A673 (cell line): Measurements from ENCODE around the gene CDKN1A. TPM values are rescaled to one million over a fixed set of nuclear protein-coding genes. Genes with fewer than 3 reads are reported as not detected.

Source experiments
- BruUV-seq: library from RNA; stranded (reverse); fragments of 400-500 nt; replicated peaks from 2 replicates; lab custom pipeline; 2021; lab: Mats Ljungman, UMichigan
- CTCF ChIA-PET: fragments of 300-600 bp; sonication (Branson Sonifier 250); formaldehyde crosslinking; loops from one replicate; lab custom pipeline; 2022; ENCODE audit warnings: antibody characterized with exemption; lab: Charles Lee
- POLR2A ChIA-PET: fragments of 300-600 bp; sonication (Branson Sonifier 250); formaldehyde crosslinking; loops from one replicate; lab custom pipeline; 2022; ENCODE audit warnings: antibody characterized with exemption; ENCODE audit not compliant: low non-redundant PET; lab: Charles Lee
- DNase-seq: peaks from one replicate; pipeline ENCODE4 v3.0.0-alpha.2; 2015; ENCODE audit warnings: low spot score
- H3K27ac ChIP-seq: fragments of 200-600 bp; sonication (generic); 2 replicates; pipeline ENCODE4 v1.5.1; 2016; ENCODE audit warnings: mixed run types, low read depth, mild to moderate bottlenecking, mixed read lengths, antibody characterized with exemption, low read length; ENCODE audit not compliant: poor library complexity, severe bottlenecking
- H3K27me3 ChIP-seq: fragments of 200-600 bp; sonication (generic); replicated peaks from 2 replicates; pipeline ENCODE4 v1.6.1; 2017; ENCODE audit warnings: mixed run types, low read depth, mild to moderate bottlenecking, mixed read lengths, antibody characterized with exemption, low read length; ENCODE audit not compliant: insufficient read depth, poor library complexity
- H3K36me3 ChIP-seq: fragments of 200-600 bp; sonication (generic); 2 replicates; pipeline ENCODE4 v1.6.1; 2016; ENCODE audit warnings: mixed run types, mild to moderate bottlenecking, mixed read lengths, antibody characterized with exemption, low read length; ENCODE audit not compliant: insufficient read depth, poor library complexity, severe bottlenecking
- H3K4me1 ChIP-seq: fragments of 200-600 bp; sonication (generic); 2 replicates; pipeline ENCODE4 v1.6.1; 2017; ENCODE audit warnings: mixed run types, mild to moderate bottlenecking, mixed read lengths, antibody characterized with exemption, low read length; ENCODE audit not compliant: insufficient read depth, poor library complexity, severe bottlenecking
- H3K4me3 ChIP-seq: fragments of 200-600 bp; sonication (generic); 2 replicates; pipeline ENCODE4 v1.5.1; 2016; ENCODE audit warnings: low read depth, mixed run types, mild to moderate bottlenecking, mixed read lengths, low read length; ENCODE audit not compliant: poor library complexity, severe bottlenecking
- H3K9me3 ChIP-seq: fragments of 200-600 bp; sonication (generic); 2 replicates; pipeline ENCODE4 v1.6.1; 2016; ENCODE audit warnings: mixed run types, low read depth, mild to moderate bottlenecking, mixed read lengths, antibody characterized with exemption, low read length; ENCODE audit not compliant: poor library complexity, severe bottlenecking
- EZH2 ChIP-seq: fragments of 200-600 bp; sonication (generic); IDR thresholded peaks from 2 replicates; pipeline ENCODE4 v1.6.1; 2017; ENCODE audit warnings: borderline replicate concordance, low read depth, mild to moderate bottlenecking, mixed read lengths, antibody characterized with exemption, low read length; ENCODE audit not compliant: poor library complexity, severe bottlenecking
- intact Hi-C: fragments of 100-400 bp; cut with micrococcal nuclease; formaldehyde crosslinking; loops from one replicate; pipeline ENCODE4 v1.10.0; 2022; ENCODE audit not compliant: unreplicated experiment
- total RNA-seq: library from RNA; stranded (reverse); gene quantifications from 2 replicates; pipeline ENCODE4 v1.2.3, GENCODE V29; 2021
- TF ChIP-seq, protein P1 (sequence below): fragments of 300-800, 200-600 bp; sonication (generic); conservative IDR thresholded peaks from 2 replicates; pipeline ENCODE4 v1.5.1; 2017; ENCODE audit warnings: low read depth, mild to moderate bottlenecking, antibody characterized with exemption, low read length, moderate library complexity, mixed read lengths

Gene CDKN1A
- total RNA-seq, 1 experiment from 2014 or later: 33.6 TPM

DNA sequence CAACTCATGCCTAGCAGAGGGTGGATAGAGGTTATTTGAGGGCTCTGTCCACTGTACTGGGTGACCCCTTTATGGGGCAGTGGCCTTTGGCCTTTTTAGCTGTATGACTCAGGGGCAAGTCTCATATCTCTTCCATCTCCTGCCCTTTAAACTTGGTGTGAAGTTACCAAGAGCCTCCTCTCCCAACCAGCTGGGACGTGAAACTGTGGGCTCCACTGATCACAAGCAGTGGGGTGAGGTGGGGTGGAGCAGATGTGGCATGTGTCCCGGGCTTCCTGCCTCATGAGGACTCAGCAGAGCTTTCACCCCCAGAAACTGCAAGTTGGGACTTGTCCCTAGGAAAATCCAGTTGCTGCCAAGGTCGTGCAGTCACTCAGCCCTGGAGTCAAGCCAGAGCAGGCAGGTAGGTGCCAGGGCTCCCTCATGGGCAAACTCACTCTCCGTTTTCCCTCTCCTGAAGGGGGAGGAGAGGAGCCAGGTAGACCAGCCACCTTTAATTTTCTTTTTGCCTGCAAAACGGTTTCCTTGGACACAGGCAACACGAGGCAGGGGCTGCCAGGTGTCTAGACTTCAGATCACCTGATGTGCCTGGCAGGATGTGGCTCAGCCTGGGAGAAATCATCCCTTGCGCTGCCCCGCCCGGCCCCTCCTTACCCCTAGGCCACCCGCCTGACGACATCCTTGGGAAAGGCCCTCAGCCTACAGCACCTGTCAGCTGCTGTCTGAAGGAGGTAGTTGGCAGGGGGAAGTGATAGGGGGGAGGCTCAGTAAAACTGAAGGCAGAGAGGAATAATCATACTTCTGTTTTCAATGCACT lies 4.0 kb downstream of the CDKN1A start:
- Histone ChIP-seq H3K27ac (no peak overlapping the region), H3K27me3 (no peaks in the 10 kb centered on the region), H3K4me1 (peaks cover 24% of the 10 kb centered on the region), H3K9me3 (no peaks in the 10 kb centered on the region), H3K4me3 (no peak overlapping the region), H3K36me3 (peaks cover 8% of the 10 kb centered on the region)
- POLR2A ChIA-PET: no interaction called here
- CTCF ChIA-PET: no interaction called here
- intact Hi-C loops: loop anchor here (10.0 kb wide), 1 partner anchor 258 kb away; no protein-coding TSS in a partner anchor
- TF ChIP-seq, protein P1, sequence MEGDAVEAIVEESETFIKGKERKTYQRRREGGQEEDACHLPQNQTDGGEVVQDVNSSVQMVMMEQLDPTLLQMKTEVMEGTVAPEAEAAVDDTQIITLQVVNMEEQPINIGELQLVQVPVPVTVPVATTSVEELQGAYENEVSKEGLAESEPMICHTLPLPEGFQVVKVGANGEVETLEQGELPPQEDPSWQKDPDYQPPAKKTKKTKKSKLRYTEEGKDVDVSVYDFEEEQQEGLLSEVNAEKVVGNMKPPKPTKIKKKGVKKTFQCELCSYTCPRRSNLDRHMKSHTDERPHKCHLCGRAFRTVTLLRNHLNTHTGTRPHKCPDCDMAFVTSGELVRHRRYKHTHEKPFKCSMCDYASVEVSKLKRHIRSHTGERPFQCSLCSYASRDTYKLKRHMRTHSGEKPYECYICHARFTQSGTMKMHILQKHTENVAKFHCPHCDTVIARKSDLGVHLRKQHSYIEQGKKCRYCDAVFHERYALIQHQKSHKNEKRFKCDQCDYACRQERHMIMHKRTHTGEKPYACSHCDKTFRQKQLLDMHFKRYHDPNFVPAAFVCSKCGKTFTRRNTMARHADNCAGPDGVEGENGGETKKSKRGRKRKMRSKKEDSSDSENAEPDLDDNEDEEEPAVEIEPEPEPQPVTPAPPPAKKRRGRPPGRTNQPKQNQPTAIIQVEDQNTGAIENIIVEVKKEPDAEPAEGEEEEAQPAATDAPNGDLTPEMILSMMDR: no peak
- no peak for TF ChIP-seq EZH2
- no peak for DNase-seq
- no TSS peak for BruUV-seq

DNA sequence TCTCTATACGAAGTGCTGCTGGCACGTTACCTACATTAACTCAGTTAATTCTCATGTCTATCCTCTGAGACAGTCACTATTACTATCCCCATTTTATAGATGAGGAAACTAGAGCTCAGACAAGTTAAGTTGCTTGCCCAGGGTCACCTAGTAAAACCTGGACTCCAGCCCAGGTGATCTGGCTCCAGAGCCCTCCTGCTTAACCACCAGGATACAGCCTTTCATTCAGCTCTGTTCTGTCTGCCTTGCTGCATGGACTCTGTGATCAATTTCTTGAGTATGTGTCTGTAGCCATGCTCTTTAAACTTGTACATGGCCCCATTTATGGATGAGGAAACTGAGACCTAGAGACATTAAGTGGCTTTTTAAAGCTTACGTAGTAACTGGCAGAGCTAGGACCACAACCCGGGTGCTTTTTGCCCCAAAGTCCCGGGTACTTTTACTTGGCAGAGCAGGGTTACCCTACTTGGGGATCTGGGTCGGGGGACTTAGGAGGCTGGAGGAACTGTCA lies 4.7 kb downstream of the CDKN1A start:
- H3K4me1 ChIP-seq: peaks cover 18% of the 10 kb centered on the region
- no peak overlapping the region for H3K4me3 ChIP-seq
- ChIA-PET POLR2A (no interaction called here), CTCF (no interaction called here)
- no peak for DNase-seq
- TF ChIP-seq EZH2: no peak
- TF ChIP-seq, protein P1: no peak
- peaks cover 8% of the 10 kb centered on the region for H3K36me3 ChIP-seq
- H3K27me3 ChIP-seq: no peaks in the 10 kb centered on the region
- no peaks in the 10 kb centered on the region for H3K9me3 ChIP-seq
- intact Hi-C loops: loop anchor here (10.0 kb wide), 1 partner anchor 258 kb away; no protein-coding TSS in a partner anchor
- H3K27ac ChIP-seq: no peak overlapping the region
- BruUV-seq: no TSS peak

DNA sequence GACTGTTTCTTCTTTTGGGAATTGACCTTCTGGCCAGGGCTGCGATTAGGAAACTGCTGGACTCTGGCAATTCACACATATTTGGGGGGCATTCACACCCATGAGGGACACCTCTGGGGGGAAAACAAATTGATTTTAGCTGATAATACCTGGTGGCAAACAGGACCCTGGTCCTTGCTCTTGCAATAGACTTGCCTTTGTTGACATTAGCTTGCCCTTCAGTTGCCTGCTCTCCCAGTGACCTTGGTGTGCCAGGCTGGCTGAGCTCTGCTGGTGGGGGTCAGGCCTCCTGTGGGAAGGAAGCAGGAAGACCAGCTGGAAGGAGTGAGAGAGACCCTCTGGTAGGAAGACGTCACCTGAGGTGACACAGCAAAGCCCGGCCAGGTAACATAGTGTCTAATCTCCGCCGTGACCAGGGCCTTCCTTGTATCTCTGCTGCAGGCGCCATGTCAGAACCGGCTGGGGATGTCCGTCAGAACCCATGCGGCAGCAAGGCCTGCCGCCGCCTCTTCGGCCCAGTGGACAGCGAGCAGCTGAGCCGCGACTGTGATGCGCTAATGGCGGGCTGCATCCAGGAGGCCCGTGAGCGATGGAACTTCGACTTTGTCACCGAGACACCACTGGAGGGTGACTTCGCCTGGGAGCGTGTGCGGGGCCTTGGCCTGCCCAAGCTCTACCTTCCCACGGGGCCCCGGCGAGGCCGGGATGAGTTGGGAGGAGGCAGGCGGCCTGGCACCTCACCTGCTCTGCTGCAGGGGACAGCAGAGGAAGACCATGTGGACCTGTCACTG lies 5.3 kb downstream of the CDKN1A start:
- Histone ChIP-seq H3K36me3 (peaks cover 8% of the 10 kb centered on the region), H3K4me3 (no peak overlapping the region), H3K27me3 (no peaks in the 10 kb centered on the region), H3K4me1 (peaks cover 15% of the 10 kb centered on the region), H3K27ac (no peak overlapping the region), H3K9me3 (no peaks in the 10 kb centered on the region)
- CTCF ChIA-PET: no interaction called here
- intact Hi-C loops: loop anchor here (10.0 kb wide), 1 partner anchor 259 kb away; no protein-coding TSS in a partner anchor
- no TSS peak for BruUV-seq
- TF ChIP-seq EZH2: no peak
- TF ChIP-seq, protein P1: no peak
- DNase-seq: no peak
- POLR2A ChIA-PET: no interaction called here
